Neural cell (in vitro differentiated cells): ENCODE measurements around the gene RIGI. TPM values are rescaled to one million over a fixed set of nuclear protein-coding genes. Genes with fewer than 3 reads are reported as not detected.

ENCODE experiments used
- H2AFZ ChIP-seq: fragments of 200-600, 300-800 bp; sonication (generic), shearing (Covaris generic); 2 replicates; pipeline ENCODE4 v1.6.0; 2014; ENCODE audit warnings: low read depth, mild to moderate bottlenecking, antibody characterized with exemption, low read length, moderate library complexity
- H3F3A ChIP-seq: fragments of 200-600 bp; shearing (Covaris generic); 2 replicates; pipeline ENCODE4 v1.6.1; 2016; ENCODE audit warnings: mild to moderate bottlenecking, moderate library complexity, mixed read lengths, antibody characterized with exemption, low read length; ENCODE audit not compliant: insufficient read depth, poor library complexity, severe bottlenecking
- H3K27ac ChIP-seq: fragments of 200-600, 300-800 bp; sonication (generic), shearing (Covaris generic); 2 replicates; pipeline ENCODE4 v1.5.1; 2014; ENCODE audit warnings: mild to moderate bottlenecking, low read length, moderate library complexity
- H3K27me3 ChIP-seq: fragments of 300-800, 200-600 bp; sonication (generic), shearing (Covaris generic); 2 replicates; pipeline ENCODE4 v1.6.0; 2014; ENCODE audit warnings: mild to moderate bottlenecking, low read depth, low read length, moderate library complexity; ENCODE audit not compliant: insufficient read depth
- H3K36me3 ChIP-seq: fragments of 300-800, 200-600 bp; sonication (generic), shearing (Covaris generic); 2 replicates; pipeline ENCODE4 v1.5.1; 2014; ENCODE audit warnings: mild to moderate bottlenecking, antibody characterized with exemption, low read length, moderate library complexity; ENCODE audit not compliant: insufficient read depth
- H3K4me2 ChIP-seq: fragments of 300-800, 200-600 bp; sonication (generic), shearing (Covaris generic); 2 replicates; pipeline ENCODE4 v1.6.0; 2014; ENCODE audit warnings: mild to moderate bottlenecking, low read length
- H3K4me3 ChIP-seq: fragments of 300-800, 200-600 bp; sonication (generic), shearing (Covaris generic); 2 replicates; pipeline ENCODE4 v1.5.1; 2014; ENCODE audit warnings: mild to moderate bottlenecking, low read length, moderate library complexity
- H3K79me2 ChIP-seq: fragments of 200-600 bp; shearing (Covaris generic); replicated peaks from 2 replicates; pipeline ENCODE4 v1.6.0; 2014; ENCODE audit warnings: mild to moderate bottlenecking, low read length, moderate library complexity; ENCODE audit not compliant: insufficient read depth
- H3K9ac ChIP-seq: fragments of 300-800, 200-600 bp; sonication (generic), shearing (Covaris generic); 2 replicates; pipeline ENCODE4 v1.6.1; 2016; ENCODE audit warnings: mild to moderate bottlenecking, low read length, mixed read lengths
- H3K9me2 ChIP-seq: fragments of 200-600 bp; shearing (Covaris generic); 2 replicates; pipeline ENCODE4 v1.6.1; 2016; ENCODE audit warnings: mild to moderate bottlenecking, low read length, mixed read lengths; ENCODE audit not compliant: insufficient read depth
- H3K9me3 ChIP-seq: fragments of 200-600, 300-800 bp; sonication (generic), shearing (Covaris generic); 2 replicates; pipeline ENCODE4 v1.6.1; 2016; ENCODE audit warnings: mild to moderate bottlenecking, mixed run types, low read length, moderate library complexity, mixed read lengths
- H4K20me1 ChIP-seq: fragments of 200-600 bp; shearing (Covaris generic); 2 replicates; pipeline ENCODE4 v1.6.1; 2016; ENCODE audit warnings: mild to moderate bottlenecking, mixed run types; ENCODE audit not compliant: insufficient read depth
- CTCF ChIP-seq: fragments of 450-650 bp; IDR thresholded peaks from 2 replicates; pipeline ENCODE4 v1.5.1; 2014; ENCODE audit warnings: antibody characterized with exemption, mild to moderate bottlenecking, moderate library complexity; ENCODE audit not compliant: poor library complexity, severe bottlenecking
- EP300 ChIP-seq: fragments of 450-650 bp; conservative IDR thresholded peaks from 2 replicates; pipeline ENCODE4 v1.6.1; 2014; ENCODE audit warnings: antibody characterized with exemption, mild to moderate bottlenecking, moderate library complexity; ENCODE audit not compliant: poor library complexity, severe bottlenecking
- EZH2 ChIP-seq: fragments of 200-600, 300-800 bp; shearing (Covaris generic), sonication (generic); IDR thresholded peaks from 2 replicates; pipeline ENCODE4 v1.6.1; 2014; ENCODE audit warnings: antibody characterized with exemption, low read length, borderline replicate concordance, mild to moderate bottlenecking; ENCODE audit not compliant: insufficient read depth, poor library complexity, severe bottlenecking
- MXI1 ChIP-seq: fragments of 450-650 bp; conservative IDR thresholded peaks from 2 replicates; pipeline ENCODE4 v1.6.1; 2014; ENCODE audit warnings: antibody characterized with exemption, mild to moderate bottlenecking; ENCODE audit not compliant: poor library complexity, severe bottlenecking
- POLR2AphosphoS5 ChIP-seq: IDR thresholded peaks from 2 replicates; pipeline ENCODE4 v1.6.1; 2012
- RAD21 ChIP-seq: fragments of 450-650 bp; conservative IDR thresholded peaks from 2 replicates; pipeline ENCODE4 v1.6.1; 2014; ENCODE audit warnings: antibody characterized with exemption, mild to moderate bottlenecking, moderate library complexity
- SMC3 ChIP-seq: fragments of 450-650 bp; conservative IDR thresholded peaks from 2 replicates; pipeline ENCODE4 v1.6.1; 2014; ENCODE audit warnings: antibody characterized with exemption, mild to moderate bottlenecking, moderate library complexity; ENCODE audit not compliant: poor library complexity
- TAF1 ChIP-seq: IDR thresholded peaks from 2 replicates; pipeline ENCODE4 v1.6.1; 2012; ENCODE audit warnings: low read depth
- polyA plus RNA-seq: library from polyadenylated mRNA; depleted of rRNA; stranded (reverse); fragments of >200 nt; gene quantifications from 2 replicates; pipeline ENCODE4 v1.2.3, GENCODE V29; 2014
- TF ChIP-seq, protein P1 (sequence below): IDR thresholded peaks from 2 replicates; pipeline ENCODE4 v1.6.1; 2012; ENCODE audit warnings: borderline replicate concordance

Gene RIGI
- polyA plus RNA-seq, 1 donor from 2014 or later: 2.5 TPM

GRCh38 chr9:32545884-32546283 is 19.9 kb upstream of the RIGI start:
- no peaks in the 10 kb centered on the region for H3K27me3 ChIP-seq
- peaks cover 13% of the 10 kb centered on the region for H3K36me3 ChIP-seq
- no peak for TF ChIP-seq EP300
- TF ChIP-seq SMC3: no peak
- no peak for TF ChIP-seq RAD21
- TF ChIP-seq POLR2AphosphoS5: no peak
- no peak for TF ChIP-seq TAF1
- no peak for TF ChIP-seq CTCF
- no peak for TF ChIP-seq EZH2
- TF ChIP-seq, protein P1, sequence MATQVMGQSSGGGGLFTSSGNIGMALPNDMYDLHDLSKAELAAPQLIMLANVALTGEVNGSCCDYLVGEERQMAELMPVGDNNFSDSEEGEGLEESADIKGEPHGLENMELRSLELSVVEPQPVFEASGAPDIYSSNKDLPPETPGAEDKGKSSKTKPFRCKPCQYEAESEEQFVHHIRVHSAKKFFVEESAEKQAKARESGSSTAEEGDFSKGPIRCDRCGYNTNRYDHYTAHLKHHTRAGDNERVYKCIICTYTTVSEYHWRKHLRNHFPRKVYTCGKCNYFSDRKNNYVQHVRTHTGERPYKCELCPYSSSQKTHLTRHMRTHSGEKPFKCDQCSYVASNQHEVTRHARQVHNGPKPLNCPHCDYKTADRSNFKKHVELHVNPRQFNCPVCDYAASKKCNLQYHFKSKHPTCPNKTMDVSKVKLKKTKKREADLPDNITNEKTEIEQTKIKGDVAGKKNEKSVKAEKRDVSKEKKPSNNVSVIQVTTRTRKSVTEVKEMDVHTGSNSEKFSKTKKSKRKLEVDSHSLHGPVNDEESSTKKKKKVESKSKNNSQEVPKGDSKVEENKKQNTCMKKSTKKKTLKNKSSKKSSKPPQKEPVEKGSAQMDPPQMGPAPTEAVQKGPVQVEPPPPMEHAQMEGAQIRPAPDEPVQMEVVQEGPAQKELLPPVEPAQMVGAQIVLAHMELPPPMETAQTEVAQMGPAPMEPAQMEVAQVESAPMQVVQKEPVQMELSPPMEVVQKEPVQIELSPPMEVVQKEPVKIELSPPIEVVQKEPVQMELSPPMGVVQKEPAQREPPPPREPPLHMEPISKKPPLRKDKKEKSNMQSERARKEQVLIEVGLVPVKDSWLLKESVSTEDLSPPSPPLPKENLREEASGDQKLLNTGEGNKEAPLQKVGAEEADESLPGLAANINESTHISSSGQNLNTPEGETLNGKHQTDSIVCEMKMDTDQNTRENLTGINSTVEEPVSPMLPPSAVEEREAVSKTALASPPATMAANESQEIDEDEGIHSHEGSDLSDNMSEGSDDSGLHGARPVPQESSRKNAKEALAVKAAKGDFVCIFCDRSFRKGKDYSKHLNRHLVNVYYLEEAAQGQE: no peak
- no peak for TF ChIP-seq MXI1
- H3K9ac ChIP-seq: no peak overlapping the region
- no peak overlapping the region for H3K4me2 ChIP-seq
- H3K79me2 ChIP-seq: peaks cover 71% of the 10 kb centered on the region
- H3F3A ChIP-seq: no peaks in the 10 kb centered on the region
- H3K27ac ChIP-seq: no peak overlapping the region
- H3K4me3 ChIP-seq: no peak overlapping the region
- H3K9me3 ChIP-seq: no peaks in the 10 kb centered on the region
- no peaks in the 10 kb centered on the region for H4K20me1 ChIP-seq
- no peaks in the 10 kb centered on the region for H3K9me2 ChIP-seq
- no peak overlapping the region for H2AFZ ChIP-seq

DNA sequence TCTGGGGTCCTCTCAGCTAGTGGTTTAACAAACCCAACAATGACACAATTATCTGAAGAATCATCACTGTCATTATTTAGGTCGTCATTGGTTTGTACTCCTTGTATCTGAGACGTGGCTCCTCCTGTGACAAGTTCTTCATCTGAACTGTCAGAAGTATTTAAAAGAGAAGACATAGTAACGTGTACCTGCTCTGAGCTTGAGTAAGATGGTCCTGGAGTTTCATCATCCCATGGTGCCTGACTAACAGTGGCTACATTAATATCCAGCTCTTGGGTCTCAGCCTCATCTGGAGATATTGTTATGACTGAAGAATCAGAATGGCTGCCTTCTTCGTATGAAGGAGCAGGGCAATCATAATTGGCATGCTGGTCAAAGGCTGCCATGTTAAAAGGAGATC is 17.1 kb upstream of the RIGI start:
- Histone ChIP-seq H3K79me2 (peaks cover 54% of the 10 kb centered on the region), H3K27ac (no peak overlapping the region), H3K9me2 (no peaks in the 10 kb centered on the region), H4K20me1 (no peaks in the 10 kb centered on the region), H2AFZ (no peak overlapping the region), H3K9ac (no peak overlapping the region), H3F3A (no peaks in the 10 kb centered on the region), H3K4me3 (no peak overlapping the region), H3K9me3 (no peaks in the 10 kb centered on the region), H3K4me2 (no peak overlapping the region), H3K27me3 (no peaks in the 10 kb centered on the region), H3K36me3 (peaks cover 13% of the 10 kb centered on the region)
- TF ChIP-seq CTCF (no peak), TAF1 (no peak), MXI1 (no peak), SMC3 (no peak), EP300 (no peak), EZH2 (no peak), POLR2AphosphoS5 (no peak), RAD21 (no peak)
- TF ChIP-seq, protein P1: no peak
